HEK293T (cell line): ENCODE data around the gene PIP5K1B.

Experiments used
- CTCF ChIA-PET: fragments of 350-600 bp; formaldehyde crosslinking; extraction: SDS; loops from one replicate; lab custom pipeline; 2021; ENCODE audit warnings: antibody characterized with exemption, inconsistent platforms; lab: Yijun Ruan, JAX
- POLR2A ChIA-PET: fragments of 350-600 bp; formaldehyde crosslinking; extraction: SDS; loops from one replicate; lab custom pipeline; 2020; ENCODE audit warnings: antibody characterized with exemption, inconsistent platforms; lab: Yijun Ruan, JAX
- DNase-seq: peaks from one replicate; pipeline ENCODE4 v3.0.0; 2012; ENCODE audit warnings: mixed read lengths; ENCODE audit errors: extremely low spot score
- ARNT ChIP-seq: fragments of 450-650 bp; IDR thresholded peaks from 2 replicates; pipeline ENCODE4 v1.6.1; 2017; ENCODE audit warnings: mild to moderate bottlenecking
- BHLHE40 ChIP-seq: fragments of 450-650 bp; IDR thresholded peaks from 2 replicates; pipeline ENCODE4 v1.6.1; 2016; ENCODE audit warnings: mild to moderate bottlenecking, moderate library complexity, borderline replicate concordance
- CTBP1 ChIP-seq: fragments of 450-650 bp; IDR thresholded peaks from 2 replicates; pipeline ENCODE4 v1.6.1; 2016; ENCODE audit warnings: borderline replicate concordance
- ELF4 ChIP-seq: fragments of 450-650 bp; IDR thresholded peaks from 2 replicates; pipeline ENCODE4 v1.6.1; 2017; ENCODE audit warnings: antibody characterized with exemption
- FOXA1 ChIP-seq: fragments of 450-650 bp; IDR thresholded peaks from 2 replicates; pipeline ENCODE4 v1.6.1; 2016; ENCODE audit warnings: mild to moderate bottlenecking
- FOXK2 ChIP-seq: fragments of 450-650 bp; IDR thresholded peaks from 2 replicates; pipeline ENCODE4 v1.6.1; 2016; ENCODE audit warnings: mild to moderate bottlenecking
- FOXM1 ChIP-seq: fragments of 450-650 bp; IDR thresholded peaks from 2 replicates; pipeline ENCODE4 v1.6.1; 2017; ENCODE audit warnings: mild to moderate bottlenecking, borderline replicate concordance
- HDGF ChIP-seq: fragments of 450-650 bp; IDR thresholded peaks from 2 replicates; pipeline ENCODE4 v1.6.1; 2017; ENCODE audit warnings: antibody characterized with exemption, borderline replicate concordance
- L3MBTL2 ChIP-seq: fragments of 450-650 bp; conservative IDR thresholded peaks from 2 replicates; pipeline ENCODE4 v1.6.1; 2016; ENCODE audit warnings: mild to moderate bottlenecking
- LEF1 ChIP-seq: fragments of 450-650 bp; IDR thresholded peaks from 2 replicates; pipeline ENCODE4 v1.6.1; 2017; ENCODE audit warnings: mild to moderate bottlenecking, borderline replicate concordance
- NFRKB ChIP-seq: fragments of 450-650 bp; IDR thresholded peaks from 2 replicates; pipeline ENCODE4 v1.6.1; 2016; ENCODE audit warnings: mild to moderate bottlenecking, moderate library complexity
- PKNOX1 ChIP-seq: fragments of 450-650 bp; IDR thresholded peaks from 2 replicates; pipeline ENCODE4 v1.6.1; 2016
- SP1 ChIP-seq: fragments of 450-650 bp; IDR thresholded peaks from 2 replicates; pipeline ENCODE4 v1.6.1; 2017
- SUZ12 ChIP-seq: fragments of 450-650 bp; IDR thresholded peaks from 2 replicates; pipeline ENCODE4 v1.6.1; 2016; ENCODE audit warnings: mild to moderate bottlenecking
- TARDBP ChIP-seq: fragments of 450-650 bp; IDR thresholded peaks from 2 replicates; pipeline ENCODE4 v1.6.1; 2016
- ZNF384 ChIP-seq: fragments of 450-650 bp; IDR thresholded peaks from 2 replicates; pipeline ENCODE4 v1.6.1; 2016

PIP5K1B gene

GRCh38 chr9:68925175-68925574 lies 220.1 kb downstream of the PIP5K1B start:
- ChIA-PET POLR2A (no interaction called here), CTCF (no interaction called here)
- TF ChIP-seq FOXK2 (no peak), ARNT (no peak), FOXM1 (no peak), ZNF384 (no peak), BHLHE40 (no peak), NFRKB (no peak), L3MBTL2 (no peak), PKNOX1 (no peak), HDGF (no peak), SP1 (no peak), FOXA1 (no peak), ELF4 (no peak), SUZ12 (no peak), CTBP1 (no peak), TARDBP (no peak)
- no peak for DNase-seq

DNA sequence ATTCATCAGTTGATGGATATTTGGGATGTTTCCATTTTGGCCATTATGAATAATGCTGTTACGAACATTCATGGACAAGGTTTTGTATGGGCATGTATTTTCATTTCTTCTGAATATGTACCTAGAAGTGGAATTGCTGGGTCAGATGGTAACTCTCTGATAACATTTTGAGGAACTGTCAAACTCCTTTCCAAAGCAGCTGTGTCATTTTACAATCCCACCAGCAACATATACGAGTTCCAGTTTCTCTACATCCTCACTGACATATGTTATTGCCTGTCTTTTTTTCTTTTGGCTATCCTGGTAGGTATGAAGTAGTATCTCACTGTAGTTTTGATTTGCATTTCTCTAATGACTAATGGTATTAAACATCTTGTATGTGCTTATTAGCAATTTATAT lies 222.1 kb downstream of the PIP5K1B start:
- TF ChIP-seq PKNOX1 (no peak), ZNF384 (no peak), SP1 (no peak), FOXM1 (no peak), NFRKB (no peak), L3MBTL2 (no peak), HDGF (no peak), FOXA1 (no peak), LEF1 (no peak), TARDBP (no peak), ELF4 (no peak), FOXK2 (no peak), ARNT (no peak), BHLHE40 (no peak), SUZ12 (no peak), CTBP1 (no peak)
- ChIA-PET POLR2A (no interaction called here), CTCF (no interaction called here)
- no peak for DNase-seq

GRCh38 chr9:68931821-68932220 lies 226.8 kb downstream of the PIP5K1B start:
- POLR2A ChIA-PET = no interaction called here
- CTCF ChIA-PET = no interaction called here

GRCh38 chr9:68932458-68932857 lies 227.4 kb downstream of the PIP5K1B start:
- no peak for TF ChIP-seq SP1
- TF ChIP-seq ELF4 = no peak
- no peak for TF ChIP-seq BHLHE40
- TF ChIP-seq CTBP1 = no peak
- TF ChIP-seq PKNOX1 = no peak
- no peak for TF ChIP-seq L3MBTL2
- no peak for TF ChIP-seq LEF1
- TF ChIP-seq ZNF384 = no peak
- POLR2A ChIA-PET = no interaction called here
- DNase-seq = no peak
- CTCF ChIA-PET = no interaction called here

More at GRCh38 chr9:68931821-68932220, 226.8 kb downstream of the PIP5K1B start:
- no peak for TF ChIP-seq L3MBTL2
- TF ChIP-seq TARDBP = no peak
- TF ChIP-seq PKNOX1 = no peak
- no peak for TF ChIP-seq SP1
- no peak for TF ChIP-seq BHLHE40
- TF ChIP-seq ZNF384 = no peak
- TF ChIP-seq LEF1 = no peak
- no peak for TF ChIP-seq FOXA1
- no peak for TF ChIP-seq FOXK2
- no peak for TF ChIP-seq SUZ12
- no peak for TF ChIP-seq NFRKB
- TF ChIP-seq ELF4 = no peak
- TF ChIP-seq ARNT = no peak
- TF ChIP-seq HDGF = no peak
- TF ChIP-seq CTBP1 = no peak
- TF ChIP-seq FOXM1 = no peak
- DNase-seq = no peak

DNA sequence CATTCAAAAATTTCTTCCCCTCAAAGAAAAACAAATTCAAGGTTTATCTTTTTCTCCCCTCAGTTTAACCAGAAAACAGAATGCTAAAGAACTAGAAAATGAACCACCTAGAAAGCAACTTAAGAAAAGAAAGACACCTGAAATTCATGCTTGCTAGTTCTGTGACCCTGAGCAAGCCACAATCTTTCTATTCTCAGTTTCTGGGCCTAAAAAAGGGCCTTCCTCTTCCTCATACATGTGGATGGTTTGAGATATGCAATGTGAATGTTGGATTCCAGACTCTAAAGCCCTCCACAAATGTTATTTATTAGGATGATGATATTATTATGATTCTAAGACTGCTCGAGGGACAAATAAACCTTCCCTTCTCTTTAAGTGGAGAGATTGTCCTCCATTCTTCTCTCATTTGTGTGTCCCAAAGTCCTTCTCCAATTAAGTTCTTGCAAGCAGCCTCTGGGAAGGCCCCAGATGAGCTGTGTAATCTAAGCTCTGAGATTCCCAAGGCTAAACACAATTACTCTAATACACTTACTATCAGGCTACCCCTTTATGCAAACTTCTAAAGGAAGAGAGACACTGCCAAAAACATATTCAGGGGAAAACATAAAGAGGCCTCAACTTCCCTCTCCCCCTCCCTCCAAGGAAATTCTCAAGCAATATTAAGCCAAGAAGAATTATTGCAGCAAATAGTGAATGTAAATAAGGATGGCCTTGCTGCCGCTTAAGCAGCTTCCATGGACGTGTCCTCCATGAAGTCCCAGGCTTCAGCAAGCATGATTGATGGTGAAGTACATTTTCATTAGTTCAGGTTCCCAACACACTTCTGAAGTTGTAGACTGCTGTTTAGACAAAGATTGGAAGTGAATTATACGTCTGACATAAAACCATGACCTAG lies 228.6 kb downstream of the PIP5K1B start:
- TF ChIP-seq NFRKB (no peak), SP1 (no peak), FOXA1 (no peak), HDGF (no peak), FOXM1 (no peak), ZNF384 (no peak), FOXK2 (no peak), L3MBTL2 (no peak)
- POLR2A ChIA-PET = no interaction called here
- CTCF ChIA-PET = no interaction called here
- DNase-seq = no peak
